H9 (cell line): ENCODE measurements around the gene GPX7. TPM values are rescaled to one million over a fixed set of nuclear protein-coding genes. Genes with fewer than 3 reads are reported as not detected.
"Not testable (repeated sequence)": the region's sequence is repeated elsewhere in the genome, so short reads cannot be mapped to it uniquely, and the experiment has no call there.

ENCODE experiments used
- DNase-seq: peaks from one replicate; pipeline ENCODE4 v3.0.0-alpha.2; 2017
- H2AFZ ChIP-seq: one replicate; pipeline ENCODE4 v1.6.1; 2013; ENCODE audit warnings: mild to moderate bottlenecking, low read length, control low read depth, moderate library complexity
- H2AK5ac ChIP-seq: 2 replicates; pipeline ENCODE4 v1.6.1; 2013; ENCODE audit warnings: low read length, control low read depth, mixed read lengths; ENCODE audit not compliant: insufficient read length
- H2BK120ac ChIP-seq: one replicate; pipeline ENCODE4 v1.6.1; 2013; ENCODE audit warnings: low read depth, mild to moderate bottlenecking, low read length, control low read depth, inconsistent platforms; ENCODE audit not compliant: poor library complexity, severe bottlenecking
- H2BK12ac ChIP-seq: 2 replicates; pipeline ENCODE4 v1.6.1; 2013; ENCODE audit warnings: low read length, control low read depth, mixed read lengths, low read depth; ENCODE audit not compliant: insufficient read length
- H2BK15ac ChIP-seq: 2 replicates; pipeline ENCODE4 v1.6.1; 2013; ENCODE audit warnings: low read depth, low read length, control low read depth
- H2BK20ac ChIP-seq: one replicate; pipeline ENCODE4 v1.6.1; 2013; ENCODE audit warnings: low read depth, mild to moderate bottlenecking, low read length, control low read depth, inconsistent platforms; ENCODE audit not compliant: poor library complexity, severe bottlenecking
- H2BK5ac ChIP-seq: 2 replicates; pipeline ENCODE4 v1.6.1; 2013; ENCODE audit warnings: low read length, control low read depth, mixed read lengths; ENCODE audit not compliant: insufficient read length
- H3K14ac ChIP-seq: 2 replicates; pipeline ENCODE4 v1.6.1; 2013; ENCODE audit warnings: low read length, control low read depth; ENCODE audit not compliant: insufficient read depth
- H3K18ac ChIP-seq: 2 replicates; pipeline ENCODE4 v1.6.1; 2013; ENCODE audit warnings: low read depth, mild to moderate bottlenecking, mixed read lengths, low read length, control low read depth; ENCODE audit not compliant: insufficient read length
- H3K23ac ChIP-seq: 2 replicates; pipeline ENCODE4 v1.6.1; 2013; ENCODE audit warnings: low read length, control low read depth, mixed read lengths, low read depth; ENCODE audit not compliant: insufficient read length
- H3K23me2 ChIP-seq: 2 replicates; pipeline ENCODE4 v1.6.1; 2013; ENCODE audit warnings: low read depth, mild to moderate bottlenecking, mixed read lengths, low read length, control low read depth; ENCODE audit not compliant: insufficient read length, poor library complexity, severe bottlenecking
- H3K27ac ChIP-seq: 2 replicates; pipeline ENCODE4 v1.5.1; 2013; ENCODE audit warnings: low read length, control low read depth, mixed read lengths, low read depth; ENCODE audit not compliant: insufficient read length
- H3K27me3 ChIP-seq: 2 replicates; pipeline ENCODE4 v1.6.1; 2013; ENCODE audit warnings: low read length, control low read depth, inconsistent platforms; ENCODE audit not compliant: insufficient read depth
- H3K4ac ChIP-seq: 2 replicates; pipeline ENCODE4 v1.6.1; 2013; ENCODE audit warnings: low read depth, mild to moderate bottlenecking, control low read depth, inconsistent platforms, low read length, moderate library complexity
- H3K4me1 ChIP-seq: 2 replicates; pipeline ENCODE4 v1.6.1; 2013; ENCODE audit warnings: low read length, control low read depth, inconsistent platforms; ENCODE audit not compliant: insufficient read depth
- H3K4me2 ChIP-seq: 2 replicates; pipeline ENCODE4 v1.6.1; 2013; ENCODE audit warnings: low read length, control low read depth, mixed read lengths; ENCODE audit not compliant: insufficient read length, insufficient read depth
- H3K56ac ChIP-seq: 2 replicates; pipeline ENCODE4 v1.6.1; 2013; ENCODE audit warnings: low read depth, mild to moderate bottlenecking, mixed read lengths, low read length, control low read depth; ENCODE audit not compliant: insufficient read length
- H3K79me1 ChIP-seq: 2 replicates; pipeline ENCODE4 v1.6.1; 2013; ENCODE audit warnings: low read depth, mild to moderate bottlenecking, moderate library complexity, low read length, control low read depth, inconsistent platforms; ENCODE audit not compliant: insufficient read depth, poor library complexity, severe bottlenecking
- H3K79me2 ChIP-seq: 2 replicates; pipeline ENCODE4 v1.6.1; 2013; ENCODE audit warnings: low read length, control low read depth, inconsistent platforms; ENCODE audit not compliant: insufficient read depth
- H3K9ac ChIP-seq: 2 replicates; pipeline ENCODE4 v1.6.1; 2013; ENCODE audit warnings: low read length, control low read depth, mixed read lengths; ENCODE audit not compliant: insufficient read length; ENCODE audit errors: extremely low read depth
- H3K9me3 ChIP-seq: one replicate; pipeline ENCODE4 v1.6.1; 2013; ENCODE audit warnings: low read depth, low read length, inconsistent platforms; ENCODE audit not compliant: control insufficient read depth
- H3T11ph ChIP-seq: one replicate; pipeline ENCODE4 v1.6.1; 2013; ENCODE audit warnings: mild to moderate bottlenecking, low read length, control low read depth, inconsistent platforms
- H4K20me1 ChIP-seq: one replicate; pipeline ENCODE4 v1.6.1; 2013; ENCODE audit not compliant: control insufficient read depth, insufficient read length, insufficient read depth
- H4K5ac ChIP-seq: 2 replicates; pipeline ENCODE4 v1.6.1; 2013; ENCODE audit warnings: low read depth, mild to moderate bottlenecking, mixed read lengths, low read length, control low read depth; ENCODE audit not compliant: insufficient read length
- H4K8ac ChIP-seq: replicated peaks from 2 replicates; pipeline ENCODE4 v1.6.1; 2013; ENCODE audit warnings: low read length, control low read depth, mixed read lengths, low read depth; ENCODE audit not compliant: insufficient read length
- H4K91ac ChIP-seq: 2 replicates; pipeline ENCODE4 v1.6.1; 2013; ENCODE audit warnings: low read depth, mild to moderate bottlenecking, moderate library complexity, mixed read lengths, low read length, control low read depth; ENCODE audit not compliant: insufficient read length
- H3K27ac Mint-ChIP-seq, 3 experiments: 2 replicates in 2 of 3; 3 replicates in 1 of 3; pipeline ENCODE4 v1.8.0; 2020 to 2021; ENCODE audit warnings: mixed read lengths in 3 of 3, mild to moderate bottlenecking in 1 of 3, moderate library complexity in 1 of 3
- H3K27me3 Mint-ChIP-seq: 2 replicates; pipeline ENCODE4 v1.8.0; 2021; ENCODE audit warnings: low read depth, mild to moderate bottlenecking, moderate library complexity, mixed read lengths
- H3K36me3 Mint-ChIP-seq, 3 experiments: 2 replicates in 2 of 3; 3 replicates in 1 of 3; pipeline ENCODE4 v1.8.0; 2020 to 2021; ENCODE audit warnings: low read depth in 3 of 3, mixed read lengths in 3 of 3; ENCODE audit not compliant: insufficient read depth in 1 of 3
- H3K4me1 Mint-ChIP-seq, 2 experiments: 2 replicates each; pipeline ENCODE4 v1.8.0; 2020; ENCODE audit warnings: mixed read lengths in 2 of 2
- H3K4me3 Mint-ChIP-seq, 2 experiments: 2 replicates in 1 of 2; 3 replicates in 1 of 2; pipeline ENCODE4 v1.8.0; 2020 to 2021; ENCODE audit warnings: mild to moderate bottlenecking in 2 of 2, mixed read lengths in 2 of 2, moderate library complexity in 1 of 2
- H3K9me3 Mint-ChIP-seq, 2 experiments: 2 replicates in 1 of 2; 3 replicates in 1 of 2; pipeline ENCODE4 v1.8.0; 2020; ENCODE audit warnings: mild to moderate bottlenecking in 2 of 2, mixed read lengths in 2 of 2, moderate library complexity in 1 of 2
- WGBS: extraction: QIAGEN DNeasy Blood & Tissue Kit; methylation state at CpG from one replicate; pipeline ENCODE4 v1.1.7; 2013; ENCODE audit warnings: missing lambda C conversion rate, low lambda C conversion rate, mixed read lengths; ENCODE audit not compliant: insufficient read length; ENCODE audit errors: extremely low coverage; 5-methylcytosine and 5-hydroxymethylcytosine counted together
- total RNA-seq: library from RNA; stranded (reverse); gene quantifications from 2 replicates; pipeline ENCODE4 v1.2.1, GENCODE V29; 2021
- TF ChIP-seq, protein P1 (sequence below): fragments of 200-600 bp; sonication (generic); conservative IDR thresholded peaks from 3 replicates; pipeline ENCODE4 v1.8.0; 2021; ENCODE audit warnings: antibody characterized with exemption, mild to moderate bottlenecking

GPX7 gene
- total RNA-seq, 1 experiment from 2014 or later: 12.1 TPM

DNA sequence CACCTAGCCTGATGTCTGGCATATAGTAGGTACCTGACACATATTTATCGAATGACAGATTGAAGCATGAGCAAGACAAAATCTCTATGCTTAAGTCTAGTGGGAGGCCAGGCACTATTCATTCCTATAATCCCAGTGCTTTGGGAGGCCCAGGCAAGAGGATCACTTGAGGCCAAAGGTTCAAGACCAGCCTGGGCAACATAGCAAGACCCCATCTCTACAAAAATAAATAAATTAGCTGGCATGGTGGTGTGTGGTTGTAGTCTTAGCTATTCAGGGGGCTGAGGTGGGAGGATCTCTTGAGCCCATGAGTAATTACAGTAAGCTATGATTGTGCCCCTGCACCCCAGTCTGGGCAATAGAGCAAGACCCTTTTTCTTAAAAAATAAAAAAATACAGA is 26.1 kb upstream of the GPX7 start:
- H2BK5ac ChIP-seq: no peak overlapping the region

DNA sequence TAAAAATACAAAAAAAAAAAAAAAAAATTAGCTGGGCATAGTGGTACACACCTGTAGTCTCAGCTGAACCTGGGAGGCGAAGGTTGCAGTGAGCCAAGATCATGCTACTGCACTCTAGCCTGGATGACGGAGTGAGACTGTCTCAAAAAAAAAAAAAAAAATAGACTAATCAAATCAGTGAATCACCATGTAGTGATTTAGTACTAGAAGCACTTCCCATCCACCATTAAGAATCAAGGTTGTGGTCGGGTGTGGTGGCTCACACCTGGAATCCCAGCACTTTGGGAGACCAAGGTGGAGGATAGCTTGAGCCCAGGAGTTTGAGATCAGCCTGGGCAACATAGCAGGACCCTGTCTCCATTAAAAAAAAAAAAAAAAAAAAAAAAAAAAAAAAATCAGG is 24.1 kb upstream of the GPX7 start:
- not testable (repeated sequence) for H4K5ac ChIP-seq, H2BK120ac ChIP-seq, H3K4me1 ChIP-seq, H3K27ac ChIP-seq, H3K4me1 Mint-ChIP-seq, H3K23ac ChIP-seq, H3K4ac ChIP-seq, DNase-seq, H3K9ac ChIP-seq, H3K79me2 ChIP-seq, H3K27ac Mint-ChIP-seq, H3K4me2 ChIP-seq, H2BK15ac ChIP-seq, H4K8ac ChIP-seq, H2BK12ac ChIP-seq, H3K23me2 ChIP-seq, H3K9me3 Mint-ChIP-seq, H3K27me3 Mint-ChIP-seq, H3K14ac ChIP-seq, H3K27me3 ChIP-seq, H2AFZ ChIP-seq, H3K4me3 Mint-ChIP-seq, H3K56ac ChIP-seq, H3T11ph ChIP-seq, H3K18ac ChIP-seq, H2AK5ac ChIP-seq, H2BK5ac ChIP-seq, H2BK20ac ChIP-seq, H4K20me1 ChIP-seq, H3K36me3 Mint-ChIP-seq, H3K9me3 ChIP-seq, H3K79me1 ChIP-seq, H4K91ac ChIP-seq
- no CpG with 5 or more reads among the region's 3 CpGs for WGBS

More for the DNA sequence above, 26.1 kb upstream of the GPX7 start:
- Histone ChIP-seq H4K20me1 (no peaks in the 10 kb centered on the region), H3T11ph (no peak overlapping the region), H3K23ac (no peak overlapping the region), H3K18ac (no peak overlapping the region), H2AK5ac (no peak overlapping the region), H2BK15ac (no peak overlapping the region), H3K27me3 (no peaks in the 10 kb centered on the region; the same call in 1 of the 2 replicates), H2AFZ (no peak overlapping the region), H3K4ac (no peak overlapping the region), H3K4me2 (no peak overlapping the region), H3K4me1 (no peaks in the 10 kb centered on the region), H2BK120ac (no peak overlapping the region), H4K8ac (no peak overlapping the region), H4K5ac (no peak overlapping the region), H2BK12ac (no peak overlapping the region), H3K27ac (no peak overlapping the region), H3K79me1 (no peaks in the 10 kb centered on the region), H3K23me2 (no peaks in the 10 kb centered on the region), H3K9me3 (no peaks in the 10 kb centered on the region), H3K79me2 (no peaks in the 10 kb centered on the region), H2BK20ac (no peak overlapping the region), H3K56ac (no peak overlapping the region), H3K14ac (no peak overlapping the region), H3K9ac (no peak overlapping the region), H4K91ac (no peak overlapping the region)
- TF ChIP-seq, protein P1, sequence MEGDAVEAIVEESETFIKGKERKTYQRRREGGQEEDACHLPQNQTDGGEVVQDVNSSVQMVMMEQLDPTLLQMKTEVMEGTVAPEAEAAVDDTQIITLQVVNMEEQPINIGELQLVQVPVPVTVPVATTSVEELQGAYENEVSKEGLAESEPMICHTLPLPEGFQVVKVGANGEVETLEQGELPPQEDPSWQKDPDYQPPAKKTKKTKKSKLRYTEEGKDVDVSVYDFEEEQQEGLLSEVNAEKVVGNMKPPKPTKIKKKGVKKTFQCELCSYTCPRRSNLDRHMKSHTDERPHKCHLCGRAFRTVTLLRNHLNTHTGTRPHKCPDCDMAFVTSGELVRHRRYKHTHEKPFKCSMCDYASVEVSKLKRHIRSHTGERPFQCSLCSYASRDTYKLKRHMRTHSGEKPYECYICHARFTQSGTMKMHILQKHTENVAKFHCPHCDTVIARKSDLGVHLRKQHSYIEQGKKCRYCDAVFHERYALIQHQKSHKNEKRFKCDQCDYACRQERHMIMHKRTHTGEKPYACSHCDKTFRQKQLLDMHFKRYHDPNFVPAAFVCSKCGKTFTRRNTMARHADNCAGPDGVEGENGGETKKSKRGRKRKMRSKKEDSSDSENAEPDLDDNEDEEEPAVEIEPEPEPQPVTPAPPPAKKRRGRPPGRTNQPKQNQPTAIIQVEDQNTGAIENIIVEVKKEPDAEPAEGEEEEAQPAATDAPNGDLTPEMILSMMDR: no peak
- no peak overlapping the region for H3K27ac Mint-ChIP-seq
- peaks cover 3% of the 10 kb centered on the region in 2 experiments; a peak in 1 of 4 replicates for H3K4me1 Mint-ChIP-seq
- DNase-seq: no peak
- H3K9me3 Mint-ChIP-seq: no peaks in the 10 kb centered on the region
- no peaks in the 10 kb centered on the region; a peak in 1 of 7 replicates for H3K36me3 Mint-ChIP-seq
- no peak overlapping the region for H3K4me3 Mint-ChIP-seq
- no CpG with 5 or more reads among the region's 1 CpG for WGBS
- H3K27me3 Mint-ChIP-seq: peaks cover 6% of the 10 kb centered on the region; the same call in 1 of the 2 replicates
